K562 (cell line): ENCODE data around the gene DCUN1D4. TPM values are rescaled to one million over a fixed set of nuclear protein-coding genes. Genes with fewer than 3 reads are reported as not detected.

Experiments
- ATAC-seq: fragments of 200-7000 bp; cut with Tn5 transposase; 3 replicates; pipeline ENCODE4 v1.9.1; 2020; ENCODE audit warnings: moderate library complexity
- BruUV-seq: library from RNA; stranded (reverse); fragments of 400-500 nt; replicated peaks from 2 replicates; lab custom pipeline; 2021; lab: Mats Ljungman, UMichigan
- CTCF ChIA-PET: fragments of 300-600 bp; formaldehyde crosslinking; extraction: SDS; loops from one replicate; lab custom pipeline; 2021; ENCODE audit warnings: low intra/inter-chr PET ratio; lab: Yijun Ruan, JAX
- POLR2A ChIA-PET: fragments of 300-600, 350-650 bp; sonication (Branson Sonifier 250); formaldehyde crosslinking; extraction: SDS; loops from one replicate; lab custom pipeline; 2021; ENCODE audit warnings: antibody characterized with exemption, inconsistent platforms; lab: Yijun Ruan, JAX
- DNase-seq, 4 experiments: peaks; one replicate each; pipeline versions ENCODE4 v3.0.0 to v3.0.0-alpha.2; 2011 to 2018; ENCODE audit warnings: low spot score in 3 of 4, mixed read lengths in 3 of 4; ENCODE audit errors: extremely low read depth in 1 of 4
- FAIRE-seq: peaks from 2 replicates; lab custom pipeline; 2011; peaks lifted over from hg19 to GRCh38; lab: Jason Lieb, UNC
- H2AFZ ChIP-seq: 2 replicates; pipeline ENCODE4 v1.6.0; 2011; ENCODE audit warnings: low read depth, low read length, control low read depth, inconsistent platforms
- H3K27ac ChIP-seq: fragments of 200-600 bp; 3 replicates; pipeline ENCODE4 v1.8.0; 2011; ENCODE audit warnings: low read depth, mild to moderate bottlenecking, control low read depth, inconsistent platforms, low read length, moderate library complexity, mixed read lengths; ENCODE audit errors: extremely low read depth
- H3K27me3 ChIP-seq, 2 experiments: fragments of 300-600 bp in 1 of 2; 2 replicates in 1 of 2; 3 replicates in 1 of 2; pipeline versions ENCODE4 v1.6.0 to v1.8.0; 2011; ENCODE audit warnings: inconsistent platforms in 2 of 2, low read length in 2 of 2, mild to moderate bottlenecking in 1 of 2, mixed read lengths in 1 of 2, moderate library complexity in 1 of 2; ENCODE audit not compliant: control insufficient read depth in 2 of 2, insufficient read depth in 2 of 2
- H3K36me3 ChIP-seq: fragments of 300-600 bp; 3 replicates; pipeline ENCODE4 v1.8.0; 2011; ENCODE audit warnings: mild to moderate bottlenecking, low read length, inconsistent platforms; ENCODE audit not compliant: control insufficient read depth, insufficient read depth
- H3K4me1 ChIP-seq, 2 experiments: fragments of 200-600 bp in 1 of 2; replicated peaks in 1 of 2; 2 replicates in 1 of 2; 3 replicates in 1 of 2; pipeline versions ENCODE4 v1.5.1 to v1.8.0; 2011; ENCODE audit warnings: inconsistent platforms in 2 of 2, low read length in 2 of 2, mild to moderate bottlenecking in 1 of 2, mixed read lengths in 1 of 2, moderate library complexity in 1 of 2; ENCODE audit not compliant: control insufficient read depth in 2 of 2, insufficient read depth in 2 of 2
- H3K4me2 ChIP-seq: 2 replicates; pipeline ENCODE4 v1.6.1; 2011; ENCODE audit warnings: low read length, control low read depth, inconsistent platforms, mixed read lengths; ENCODE audit not compliant: insufficient read depth
- H3K4me3 ChIP-seq: fragments of 200-600 bp; sonication (generic), shearing (Covaris generic); 2 replicates; pipeline ENCODE4 v1.5.1; 2016; ENCODE audit warnings: control low read depth, inconsistent platforms
- H3K79me2 ChIP-seq: fragments of 200-600 bp; 3 replicates; pipeline ENCODE4 v1.8.0; 2011; ENCODE audit warnings: low read length, inconsistent platforms; ENCODE audit not compliant: control insufficient read depth, insufficient read depth
- H3K9ac ChIP-seq, 2 experiments: 2 replicates each; pipeline versions ENCODE4 v1.6.0 to v1.6.1; 2011; ENCODE audit warnings: low read depth in 2 of 2, low read length in 2 of 2, control low read depth in 1 of 2, inconsistent platforms in 1 of 2, mild to moderate bottlenecking in 1 of 2, mixed read lengths in 1 of 2; ENCODE audit not compliant: insufficient read depth in 1 of 2
- H3K9me1 ChIP-seq: one replicate; pipeline ENCODE4 v1.6.0; 2011; ENCODE audit warnings: inconsistent platforms, mild to moderate bottlenecking, low read length, moderate library complexity; ENCODE audit not compliant: control insufficient read depth, insufficient read depth
- H3K9me3 ChIP-seq: replicated peaks from 2 replicates; pipeline ENCODE4 v1.5.1; 2011; ENCODE audit warnings: low read depth, low read length, inconsistent platforms; ENCODE audit not compliant: control insufficient read depth, insufficient read depth
- H4K20me1 ChIP-seq: replicated peaks from 2 replicates; pipeline ENCODE4 v1.6.1; 2011; ENCODE audit warnings: low read length, inconsistent platforms, mixed read lengths; ENCODE audit not compliant: control insufficient read depth, insufficient read depth
- BDP1 ChIP-seq: IDR thresholded peaks from 3 replicates; pipeline ENCODE4 v1.6.1; 2011; ENCODE audit not compliant: insufficient read length, insufficient read depth
- DMBX1 ChIP-seq: fragments of 250-450 bp; sonication (Bioruptor Pico); IDR thresholded peaks from 2 replicates; pipeline ENCODE4 v1.8.0; 2022; ENCODE audit warnings: inconsistent platforms, mild to moderate bottlenecking, moderate library complexity, borderline replicate concordance
- HCFC1 ChIP-seq: IDR thresholded peaks from 2 replicates; pipeline ENCODE4 v1.6.1; 2012; ENCODE audit warnings: low read depth, low read length, improper control_type of control experiment
- JUND ChIP-seq, 2 experiments: IDR thresholded peaks; 2 replicates in 1 of 2; 3 replicates in 1 of 2; pipeline ENCODE4 v1.6.1; 2011; ENCODE audit warnings: borderline replicate concordance in 2 of 2, low read depth in 2 of 2, low read length in 2 of 2, improper control_type of control experiment in 1 of 2, missing biosample characterization in 1 of 2, missing genetic modification characterization in 1 of 2, missing genetic modification reagents in 1 of 2
- KDM1A ChIP-seq, 2 experiments: fragments of 450-650 bp; IDR thresholded peaks; 2 replicates each; pipeline ENCODE4 v1.6.1; 2016; ENCODE audit warnings: mild to moderate bottlenecking in 2 of 2
- KLF6 ChIP-seq: fragments of 250-450 bp; sonication (Bioruptor Pico); IDR thresholded peaks from 2 replicates; pipeline ENCODE4 v1.4.0; 2020; ENCODE audit warnings: mild to moderate bottlenecking, moderate library complexity, borderline replicate concordance
- LEF1 ChIP-seq: fragments of 450-650 bp; IDR thresholded peaks from 2 replicates; pipeline ENCODE4 v1.6.1; 2016; ENCODE audit warnings: mild to moderate bottlenecking
- MBD1 ChIP-seq: fragments of 250-450 bp; sonication (Bioruptor Pico); IDR thresholded peaks from 2 replicates; pipeline ENCODE4 v1.8.0; 2022; ENCODE audit warnings: inconsistent platforms
- MCM2 ChIP-seq: fragments of 450-650 bp; IDR thresholded peaks from 2 replicates; pipeline ENCODE4 v1.6.1; 2017; ENCODE audit warnings: low read depth, mild to moderate bottlenecking
- RFX5 ChIP-seq: IDR thresholded peaks from 2 replicates; pipeline ENCODE4 v1.6.1; 2011; ENCODE audit warnings: low read depth, mild to moderate bottlenecking, improper control_type of control experiment, low read length
- RUNX1 ChIP-seq: sonication (generic); IDR thresholded peaks from 2 replicates; pipeline ENCODE4 v1.6.1; 2016; ENCODE audit warnings: antibody characterized with exemption, low read depth
- SIN3B ChIP-seq: fragments of 450-650 bp; IDR thresholded peaks from 2 replicates; pipeline ENCODE4 v1.6.1; 2017; ENCODE audit warnings: low read depth, mild to moderate bottlenecking, moderate library complexity
- SRSF1 ChIP-seq: fragments of 200-400 bp; formaldehyde crosslinking; IDR thresholded peaks from 2 replicates; pipeline ENCODE4 v1.6.1; 2017; ENCODE audit warnings: mild to moderate bottlenecking, low read depth, low read length, moderate library complexity
- SUPT5H ChIP-seq: fragments of 450-650 bp; IDR thresholded peaks from 2 replicates; pipeline ENCODE4 v1.6.1; 2016
- ZFP1 ChIP-seq: fragments of 450-650 bp; formaldehyde crosslinking; IDR thresholded peaks from 2 replicates; pipeline ENCODE4 v1.4.0; 2020; ENCODE audit warnings: mild to moderate bottlenecking, mixed read lengths
- ZNF121 ChIP-seq: sonication (generic); formaldehyde crosslinking; conservative IDR thresholded peaks from 2 replicates; pipeline ENCODE4 v1.8.0; 2022; ENCODE audit warnings: missing genetic modification reagents
- ZNF695 ChIP-seq: fragments of 450-650 bp; formaldehyde crosslinking; IDR thresholded peaks from 2 replicates; pipeline ENCODE4 v1.4.0; 2020; ENCODE audit warnings: mild to moderate bottlenecking, moderate library complexity
- ZNF75A ChIP-seq: fragments of 450-650 bp; formaldehyde crosslinking; IDR thresholded peaks from 2 replicates; pipeline ENCODE4 v1.4.0; 2020; ENCODE audit warnings: mild to moderate bottlenecking
- WGBS: fragments of 100-300 bp; shearing (Covaris generic); methylation state at CpG from one replicate; pipeline ENCODE4 v1.1.6; 2016; ENCODE audit warnings: low coverage, mixed read lengths; ENCODE audit not compliant: insufficient coverage; ENCODE audit errors: missing lambda C conversion rate; 5-methylcytosine and 5-hydroxymethylcytosine counted together
- in situ Hi-C: fragments of 300-500 bp; cut with MboI; formaldehyde crosslinking; loops from 4 replicates; pipeline ENCODE4 v1.15.0; 2018; ENCODE audit warnings: inconsistent platforms, mixed read lengths
- intact Hi-C: fragments of 100-400 bp; cut with micrococcal nuclease; formaldehyde crosslinking; loops from 2 replicates; pipeline ENCODE4 v1.14.2; 2022
- polyA plus RNA-seq, 8 experiments: library from polyadenylated mRNA; depleted of rRNA in 4 of 8; stranded (reverse) in 5 of 8; unstranded in 3 of 8; fragments of >200 nt; fragmentation: Nextera tagmentation in 2 of 8; fragmentation: Illumina TruSeq in 1 of 8; extraction: Ambion mirVana in 2 of 8; extraction: Trizol in 1 of 8; gene quantifications; 2 replicates each; pipeline versions ENCODE4 v1.2.1 to v1.2.3, GENCODE V29; 2011 to 2014; ENCODE audit warnings: inconsistent platforms in 1 of 8, missing spikeins in 1 of 8
- total RNA-seq, 7 experiments: library from RNA; depleted of rRNA in 6 of 7; stranded (reverse); fragments of >200 nt in 6 of 7; fragmentation: Illumina TruSeq in 2 of 7; extraction: Trizol in 2 of 7; gene quantifications; 2 replicates each; pipeline versions ENCODE4 v1.2.1 to v1.2.3, GENCODE V29; 2011 to 2021; ENCODE audit warnings: low replicate concordance in 1 of 7

DCUN1D4 gene
- total and polyA plus RNA-seq, 9 of the 15 experiments (the other 6 are each of a cell fraction or from before 2014, with no cell fraction given) = 15.1 to 73.5 (median 23.0) TPM

DNA sequence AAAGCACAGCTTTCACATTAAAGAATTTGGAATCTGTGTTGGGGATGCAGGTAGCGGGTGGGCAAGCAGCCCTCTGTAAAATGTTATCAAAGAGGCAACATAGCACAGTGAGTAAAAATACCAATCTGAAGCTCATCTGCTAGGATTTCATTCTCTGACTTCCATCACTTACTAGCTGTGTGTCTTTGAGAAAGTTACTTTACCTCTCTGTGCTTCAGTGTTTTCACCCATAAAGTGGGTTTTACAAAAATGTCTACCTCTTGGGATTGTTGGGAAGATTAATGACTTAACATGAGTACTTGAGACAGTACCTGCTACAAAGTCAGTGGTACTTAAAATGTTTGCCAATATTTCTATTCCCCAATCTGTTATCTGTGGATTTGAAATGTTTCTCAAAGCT, 7.9 kb upstream of the DCUN1D4 start (continued):
- TF ChIP-seq SIN3B (no peak), RFX5 (no peak), LEF1 (no peak), KDM1A (IDR thresholded peaks at IDR 0.05) (peak in 1 of 2 experiments; percentile 46; a peak in 1 of 4 replicates), SRSF1 (no peak)

DNA sequence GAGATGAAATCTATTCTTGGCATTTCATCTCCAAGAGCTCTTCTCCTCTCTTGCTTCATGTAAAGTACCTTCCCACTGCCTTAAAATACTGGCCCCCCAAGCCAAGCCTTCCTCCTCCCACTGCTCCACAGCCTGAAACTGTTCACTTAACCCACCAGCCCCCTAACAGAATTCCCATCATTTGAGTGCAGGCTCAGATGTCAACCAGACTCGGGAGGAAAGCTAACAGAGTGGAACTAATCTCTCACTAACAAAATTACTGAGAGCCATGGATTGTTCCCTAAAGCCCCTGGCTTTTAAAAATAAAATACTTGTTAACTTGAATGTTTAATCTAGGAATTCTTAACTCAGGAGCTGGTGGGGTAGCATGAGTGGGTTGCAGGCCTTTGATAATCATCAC, 7.1 kb upstream of the DCUN1D4 start:
- no peaks in the 10 kb centered on the region for H3K36me3 ChIP-seq
- ChIA-PET CTCF (no interaction called here), POLR2A (interaction anchor here (0.9 kb wide), 1 partner anchor 9 kb away, joined by 3 read pairs; no protein-coding TSS in a partner anchor)
- H2AFZ ChIP-seq = no peak overlapping the region
- no peak overlapping the region for H3K4me2 ChIP-seq
- no peak overlapping the region for H3K27ac ChIP-seq
- H3K79me2 ChIP-seq = no peaks in the 10 kb centered on the region
- H4K20me1 ChIP-seq = no peaks in the 10 kb centered on the region
- DNase-seq (no peak), ATAC-seq (no peak), FAIRE-seq (no peak)
- H3K9me3 ChIP-seq = no peaks in the 10 kb centered on the region; the same call in 1 of the 2 replicates
- H3K27me3 ChIP-seq = peaks cover 2 to 3% of the 10 kb centered on the region in 2 experiments; a peak in 1 of 5 replicates
- no peak overlapping the region for H3K9ac ChIP-seq
- H3K4me1 ChIP-seq = peaks cover 0 to 3% of the 10 kb centered on the region in 2 experiments; a peak in 1 of 5 replicates
- no peak overlapping the region for H3K4me3 ChIP-seq
- no peak for TF ChIP-seq MCM2
- no peak for TF ChIP-seq ZNF695
- TF ChIP-seq KLF6 = no peak
- no peak for TF ChIP-seq RUNX1
- no peak for TF ChIP-seq DMBX1 (CRISPR knock-in tag)
- TF ChIP-seq BDP1 = no peak
- TF ChIP-seq JUND (IDR thresholded peaks at IDR 0.05; ENCODE audit: borderline replicate concordance, low read depth, low read length) = no peak
- no peak for TF ChIP-seq JUND (tag; IDR thresholded peaks at IDR 0.05; ENCODE audit: borderline replicate concordance, low read depth, low read length)
- TF ChIP-seq SUPT5H = no peak
- TF ChIP-seq ZNF121 (CRISPR knock-in tag) = no peak
- TF ChIP-seq MBD1 (CRISPR knock-in tag) = no peak
- TF ChIP-seq HCFC1 = no peak
- TF ChIP-seq ZNF75A (CRISPR knock-in tag) = no peak
- no peak for TF ChIP-seq ZFP1 (CRISPR knock-in tag)
- H3K9me1 ChIP-seq = no peaks in the 10 kb centered on the region
- BruUV-seq = no TSS peak
- intact Hi-C loops = no loop called here
- in situ Hi-C loops = no loop called here
- 0% methylated on average over 1 of the region's 1 CpG for WGBS
